ENCODE results near the gene ITIH4. TPM values are rescaled to one million over a fixed set of nuclear protein-coding genes. Genes with fewer than 3 reads are reported as not detected.

ITIH4 gene
- total RNA-seq, 1 experiment from 2014 or later = 2.4 TPM

DNA sequence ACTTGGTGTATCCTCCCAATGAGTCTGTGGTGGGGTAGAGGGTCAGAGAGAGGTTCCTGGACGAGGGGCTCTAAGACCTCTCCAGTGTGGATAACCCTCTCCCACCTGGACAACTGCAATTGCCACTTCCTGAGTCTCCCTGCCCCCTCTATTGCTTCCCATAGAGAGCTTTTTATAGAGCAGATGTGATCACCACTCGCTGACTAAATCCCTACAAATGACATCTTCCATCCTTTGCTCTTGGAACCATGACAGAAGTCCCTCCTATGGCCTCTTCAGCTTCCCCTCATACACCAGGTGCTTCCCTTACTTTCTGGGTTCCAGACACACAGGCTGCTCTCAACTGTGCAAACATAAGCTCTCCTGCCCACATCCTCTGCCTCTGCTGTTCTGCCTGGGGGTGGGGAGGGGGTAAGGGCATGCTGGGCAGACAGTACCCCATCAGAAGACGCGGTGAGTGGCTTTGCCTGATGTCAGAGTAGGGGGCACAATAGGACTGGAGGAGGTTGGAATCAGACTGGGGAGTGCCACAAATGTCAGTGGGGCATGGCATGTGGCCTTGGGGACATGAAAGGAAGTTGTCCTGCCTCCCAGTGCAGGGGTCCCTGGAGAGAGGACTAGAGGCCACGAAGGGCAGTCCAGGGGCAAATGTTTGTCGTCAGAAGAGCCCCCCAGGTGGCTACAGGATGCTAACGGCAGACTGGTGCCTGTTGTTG is 20.7 kb downstream of the ITIH4 start (continued):
- TF ChIP-seq, protein P1, sequence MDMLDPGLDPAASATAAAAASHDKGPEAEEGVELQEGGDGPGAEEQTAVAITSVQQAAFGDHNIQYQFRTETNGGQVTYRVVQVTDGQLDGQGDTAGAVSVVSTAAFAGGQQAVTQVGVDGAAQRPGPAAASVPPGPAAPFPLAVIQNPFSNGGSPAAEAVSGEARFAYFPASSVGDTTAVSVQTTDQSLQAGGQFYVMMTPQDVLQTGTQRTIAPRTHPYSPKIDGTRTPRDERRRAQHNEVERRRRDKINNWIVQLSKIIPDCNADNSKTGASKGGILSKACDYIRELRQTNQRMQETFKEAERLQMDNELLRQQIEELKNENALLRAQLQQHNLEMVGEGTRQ (CRISPR knock-in tag; IDR thresholded peaks at IDR 0.05) = no peak

DNA sequence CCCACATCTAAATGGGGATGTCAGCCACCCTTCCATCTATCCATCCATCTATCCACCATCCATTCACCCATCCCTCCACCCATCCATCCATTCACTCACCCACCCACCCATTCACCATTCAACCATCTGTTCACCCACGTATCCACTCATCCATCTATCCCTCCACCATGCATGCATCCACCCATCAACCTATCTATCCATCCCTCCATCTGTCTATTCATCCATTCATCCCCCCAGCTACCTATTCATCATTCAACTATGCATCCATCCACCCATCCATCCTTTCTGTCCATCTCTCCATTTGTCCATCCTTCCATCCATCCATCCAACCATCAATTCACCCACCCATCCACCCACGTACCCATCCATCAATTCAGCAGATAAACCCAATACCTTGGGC is 21.3 kb downstream of the ITIH4 start:
- Mint-ChIP-seq H3K27ac (no peak overlapping the region), H3K4me3 (no peak overlapping the region), H3K27me3 (ENCODE audit: low read depth) (peaks cover 3% of the 10 kb centered on the region; the same call in 1 of the 2 replicates), H3K9me3 (no peaks in the 10 kb centered on the region), H3K36me3 (no peaks in the 10 kb centered on the region), H3K4me1 (no peaks in the 10 kb centered on the region)
- no peak for DNase-seq (ENCODE audit: low spot score)
- no peak for ATAC-seq
- TF ChIP-seq MXD4 (CRISPR knock-in tag; IDR thresholded peaks at IDR 0.05; ENCODE audit: borderline replicate concordance) (no peak), ZNF416 (CRISPR knock-in tag; IDR thresholded peaks at IDR 0.05) (no peak)
- TF ChIP-seq, protein P2, sequence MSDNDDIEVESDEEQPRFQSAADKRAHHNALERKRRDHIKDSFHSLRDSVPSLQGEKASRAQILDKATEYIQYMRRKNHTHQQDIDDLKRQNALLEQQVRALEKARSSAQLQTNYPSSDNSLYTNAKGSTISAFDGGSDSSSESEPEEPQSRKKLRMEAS (CRISPR knock-in tag; IDR thresholded peaks at IDR 0.05) = no peak
- ChIA-PET POLR2A (no interaction called here), CTCF (interaction anchor here (1.4 to 5.5 kb wide), 3 partner anchors 10 to 17 kb away, joined by 3 to 34 read pairs (median 28); no protein-coding TSS in a partner anchor)

DNA sequence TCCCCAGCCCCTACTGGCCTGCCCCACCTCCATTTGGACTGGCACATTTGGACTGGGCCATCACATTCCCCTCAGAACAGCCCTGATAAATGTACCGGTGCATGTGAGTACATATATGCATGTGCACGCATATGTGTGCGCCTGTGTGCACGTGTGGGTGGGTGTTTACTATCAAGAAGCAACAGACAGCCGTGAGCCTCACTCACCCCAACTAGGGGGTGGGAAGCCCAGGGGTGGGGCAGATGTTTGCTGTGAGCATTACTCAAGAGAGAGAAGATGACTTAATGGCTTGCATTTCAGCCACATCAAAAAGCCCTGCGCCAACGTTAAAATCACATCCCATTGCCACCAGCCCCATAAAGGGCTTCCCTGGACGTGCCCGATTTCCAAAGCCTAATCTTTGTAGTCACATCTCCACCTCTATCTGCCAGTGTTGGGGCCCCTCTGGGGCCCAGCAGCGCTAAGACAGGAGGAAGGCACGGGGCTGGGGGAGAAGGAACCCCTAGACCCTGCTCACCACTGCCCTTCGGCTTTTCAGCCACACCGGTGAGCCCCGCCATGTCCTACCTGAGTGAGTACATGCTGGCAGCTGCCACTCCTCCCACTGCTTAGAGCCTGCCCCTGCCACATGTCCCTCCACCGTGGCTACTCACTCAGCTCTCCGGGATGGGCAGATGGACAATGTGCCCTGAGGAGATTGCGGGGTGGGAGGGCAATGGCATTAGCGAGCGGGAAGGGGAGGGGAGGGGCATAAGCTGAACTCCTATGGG is 25.0 kb downstream of the ITIH4 start:
- H3K9me3 Mint-ChIP-seq = no peaks in the 10 kb centered on the region
- TF ChIP-seq TCF7 (CRISPR knock-in tag; IDR thresholded peaks at IDR 0.05; ENCODE audit: low read depth) = no peak
- TF ChIP-seq, protein P3, sequence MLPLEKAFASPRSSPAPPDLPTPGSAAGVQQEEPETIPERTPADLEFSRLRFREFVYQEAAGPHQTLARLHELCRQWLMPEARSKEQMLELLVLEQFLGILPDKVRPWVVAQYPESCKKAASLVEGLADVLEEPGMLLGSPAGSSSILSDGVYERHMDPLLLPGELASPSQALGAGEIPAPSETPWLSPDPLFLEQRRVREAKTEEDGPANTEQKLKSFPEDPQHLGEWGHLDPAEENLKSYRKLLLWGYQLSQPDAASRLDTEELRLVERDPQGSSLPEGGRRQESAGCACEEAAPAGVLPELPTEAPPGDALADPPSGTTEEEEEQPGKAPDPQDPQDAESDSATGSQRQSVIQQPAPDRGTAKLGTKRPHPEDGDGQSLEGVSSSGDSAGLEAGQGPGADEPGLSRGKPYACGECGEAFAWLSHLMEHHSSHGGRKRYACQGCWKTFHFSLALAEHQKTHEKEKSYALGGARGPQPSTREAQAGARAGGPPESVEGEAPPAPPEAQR (CRISPR knock-in tag; IDR thresholded peaks at IDR 0.05) = no peak
- ChIA-PET POLR2A (no interaction called here), CTCF (interaction anchor here (1.4 to 4.6 kb wide), 2 partner anchors 13 to 14 kb away, joined by 4 to 28 read pairs; no protein-coding TSS in a partner anchor)
- no peak overlapping the region for H3K4me3 Mint-ChIP-seq
- H3K27ac Mint-ChIP-seq = no peak overlapping the region
- H3K27me3 Mint-ChIP-seq (ENCODE audit: low read depth) = peaks cover 3% of the 10 kb centered on the region
- no peaks in the 10 kb centered on the region for H3K36me3 Mint-ChIP-seq
- no peaks in the 10 kb centered on the region for H3K4me1 Mint-ChIP-seq
- no peak for DNase-seq (ENCODE audit: low spot score)
- ATAC-seq = no peak

DNA sequence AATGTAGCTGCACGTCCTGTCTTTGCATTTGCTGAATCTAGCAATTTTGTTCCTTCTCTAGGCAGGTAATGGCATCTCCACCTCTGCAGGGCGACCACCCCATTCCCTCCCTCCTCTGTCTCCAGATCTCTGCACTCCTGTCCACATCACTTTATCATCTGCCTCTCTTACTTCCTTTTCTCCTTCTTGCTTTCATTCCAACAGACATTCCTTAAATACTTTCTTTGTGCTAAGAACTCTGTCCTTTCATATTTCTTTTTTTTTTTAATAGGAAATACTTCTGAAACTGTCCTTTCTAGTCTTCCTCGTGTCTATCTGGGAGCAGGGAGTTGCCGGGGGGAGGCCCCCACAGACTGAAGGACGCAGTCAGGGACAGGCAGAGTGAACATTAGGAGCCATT is 28.6 kb downstream of the ITIH4 start:
- CTCF ChIA-PET = interaction anchor here (1.3 to 2.1 kb wide), 2 partner anchors 9 to 15 kb away, joined by 3 to 11 read pairs; no protein-coding TSS in a partner anchor
- no peaks in the 10 kb centered on the region for H3K4me1 Mint-ChIP-seq
- no peak overlapping the region for H3K4me3 Mint-ChIP-seq
- H3K27ac Mint-ChIP-seq = no peak overlapping the region
- H3K9me3 Mint-ChIP-seq = no peaks in the 10 kb centered on the region
- ATAC-seq (no peak), DNase-seq (ENCODE audit: low spot score) (no peak)
- POLR2A ChIA-PET = no interaction called here
- no peaks in the 10 kb centered on the region for H3K36me3 Mint-ChIP-seq
- no peaks in the 10 kb centered on the region; the same call in 1 of the 2 replicates for H3K27me3 Mint-ChIP-seq (ENCODE audit: low read depth)
- no peak for TF ChIP-seq RORB (CRISPR knock-in tag; IDR thresholded peaks at IDR 0.05)
- TF ChIP-seq ZNF396 (CRISPR knock-in tag; IDR thresholded peaks at IDR 0.05; ENCODE audit: borderline replicate concordance) = no peak
- TF ChIP-seq ZNF263 (CRISPR knock-in tag; IDR thresholded peaks at IDR 0.05; ENCODE audit: low read depth) = no peak
- TF ChIP-seq GTF2I (CRISPR knock-in tag; conservative IDR thresholded peaks at IDR 0.05) = no peak
- no peak for TF ChIP-seq CREM (CRISPR knock-in tag; IDR thresholded peaks at IDR 0.05)
- no peak for TF ChIP-seq HMGA2 (CRISPR knock-in tag; IDR thresholded peaks at IDR 0.05)
- TF ChIP-seq EMX1 (CRISPR knock-in tag; IDR thresholded peaks at IDR 0.05) = no peak
- no peak for TF ChIP-seq ZNF317 (CRISPR knock-in tag; IDR thresholded peaks at IDR 0.05; ENCODE audit: borderline replicate concordance, low read depth)
- TF ChIP-seq GABPB1 (CRISPR knock-in tag; IDR thresholded peaks at IDR 0.05) = no peak
- no peak for TF ChIP-seq TP53 (CRISPR knock-in tag; IDR thresholded peaks at IDR 0.05)
- TF ChIP-seq, protein P4, sequence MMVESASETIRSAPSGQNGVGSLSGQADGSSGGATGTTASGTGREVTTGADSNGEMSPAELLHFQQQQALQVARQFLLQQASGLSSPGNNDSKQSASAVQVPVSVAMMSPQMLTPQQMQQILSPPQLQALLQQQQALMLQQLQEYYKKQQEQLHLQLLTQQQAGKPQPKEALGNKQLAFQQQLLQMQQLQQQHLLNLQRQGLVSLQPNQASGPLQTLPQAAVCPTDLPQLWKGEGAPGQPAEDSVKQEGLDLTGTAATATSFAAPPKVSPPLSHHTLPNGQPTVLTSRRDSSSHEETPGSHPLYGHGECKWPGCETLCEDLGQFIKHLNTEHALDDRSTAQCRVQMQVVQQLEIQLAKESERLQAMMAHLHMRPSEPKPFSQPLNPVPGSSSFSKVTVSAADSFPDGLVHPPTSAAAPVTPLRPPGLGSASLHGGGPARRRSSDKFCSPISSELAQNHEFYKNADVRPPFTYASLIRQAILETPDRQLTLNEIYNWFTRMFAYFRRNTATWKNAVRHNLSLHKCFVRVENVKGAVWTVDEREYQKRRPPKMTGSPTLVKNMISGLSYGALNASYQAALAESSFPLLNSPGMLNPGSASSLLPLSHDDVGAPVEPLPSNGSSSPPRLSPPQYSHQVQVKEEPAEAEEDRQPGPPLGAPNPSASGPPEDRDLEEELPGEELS (CRISPR knock-in tag; IDR thresholded peaks at IDR 0.05) = no peak
- no peak for TF ChIP-seq SMAD4 (CRISPR knock-in tag; IDR thresholded peaks at IDR 0.05)
- TF ChIP-seq, protein P5, sequence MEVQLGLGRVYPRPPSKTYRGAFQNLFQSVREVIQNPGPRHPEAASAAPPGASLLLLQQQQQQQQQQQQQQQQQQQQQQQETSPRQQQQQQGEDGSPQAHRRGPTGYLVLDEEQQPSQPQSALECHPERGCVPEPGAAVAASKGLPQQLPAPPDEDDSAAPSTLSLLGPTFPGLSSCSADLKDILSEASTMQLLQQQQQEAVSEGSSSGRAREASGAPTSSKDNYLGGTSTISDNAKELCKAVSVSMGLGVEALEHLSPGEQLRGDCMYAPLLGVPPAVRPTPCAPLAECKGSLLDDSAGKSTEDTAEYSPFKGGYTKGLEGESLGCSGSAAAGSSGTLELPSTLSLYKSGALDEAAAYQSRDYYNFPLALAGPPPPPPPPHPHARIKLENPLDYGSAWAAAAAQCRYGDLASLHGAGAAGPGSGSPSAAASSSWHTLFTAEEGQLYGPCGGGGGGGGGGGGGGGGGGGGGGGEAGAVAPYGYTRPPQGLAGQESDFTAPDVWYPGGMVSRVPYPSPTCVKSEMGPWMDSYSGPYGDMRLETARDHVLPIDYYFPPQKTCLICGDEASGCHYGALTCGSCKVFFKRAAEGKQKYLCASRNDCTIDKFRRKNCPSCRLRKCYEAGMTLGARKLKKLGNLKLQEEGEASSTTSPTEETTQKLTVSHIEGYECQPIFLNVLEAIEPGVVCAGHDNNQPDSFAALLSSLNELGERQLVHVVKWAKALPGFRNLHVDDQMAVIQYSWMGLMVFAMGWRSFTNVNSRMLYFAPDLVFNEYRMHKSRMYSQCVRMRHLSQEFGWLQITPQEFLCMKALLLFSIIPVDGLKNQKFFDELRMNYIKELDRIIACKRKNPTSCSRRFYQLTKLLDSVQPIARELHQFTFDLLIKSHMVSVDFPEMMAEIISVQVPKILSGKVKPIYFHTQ (CRISPR knock-in tag; IDR thresholded peaks at IDR 0.05) = no peak
- TF ChIP-seq ETV6 (CRISPR knock-in tag; IDR thresholded peaks at IDR 0.05) = no peak
